PC-3 (cell line): ENCODE results near the gene NPB.

Source experiments
- EZH2 ChIP-seq: fragments of 300-600 bp; sonication (generic); IDR thresholded peaks from one replicate; pipeline ENCODE4 v1.6.1; 2017; ENCODE audit warnings: antibody characterized with exemption, mild to moderate bottlenecking, low read length; ENCODE audit not compliant: unreplicated experiment
- EZH2phosphoT487 ChIP-seq: fragments of 300-600 bp; sonication (generic); IDR thresholded peaks from 2 replicates; pipeline ENCODE4 v1.6.1; 2018; ENCODE audit warnings: mild to moderate bottlenecking, antibody characterized with exemption, low read length, borderline replicate concordance
- TF ChIP-seq, protein P1 (sequence below): fragments of 300-600 bp; sonication (generic); conservative IDR thresholded peaks from 2 replicates; pipeline ENCODE4 v1.5.1; 2017; ENCODE audit warnings: antibody characterized with exemption, low read depth, mild to moderate bottlenecking, low read length

DNA sequence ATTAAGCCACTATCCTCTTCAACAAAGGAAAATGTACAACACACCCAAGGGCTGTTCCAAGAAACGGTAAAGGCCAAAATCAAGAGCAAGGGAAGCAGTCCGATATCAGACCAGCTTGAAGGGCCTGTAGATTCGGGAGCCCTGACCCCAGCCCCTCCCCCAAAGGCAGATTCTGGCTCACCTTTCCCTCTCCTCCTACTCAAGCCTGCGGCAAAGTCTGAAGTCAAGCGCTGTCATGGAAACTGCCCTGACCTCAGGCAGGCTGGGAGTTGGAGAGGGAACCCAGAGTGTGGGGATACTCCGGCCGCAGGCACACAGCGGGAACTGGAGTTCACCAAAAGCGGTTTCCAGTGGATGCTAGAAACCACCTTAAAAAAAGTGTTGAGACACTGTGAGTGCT is 12.4 kb upstream of the NPB start:
- TF ChIP-seq EZH2phosphoT487 (no peak), EZH2 (no peak)
- TF ChIP-seq, protein P1, sequence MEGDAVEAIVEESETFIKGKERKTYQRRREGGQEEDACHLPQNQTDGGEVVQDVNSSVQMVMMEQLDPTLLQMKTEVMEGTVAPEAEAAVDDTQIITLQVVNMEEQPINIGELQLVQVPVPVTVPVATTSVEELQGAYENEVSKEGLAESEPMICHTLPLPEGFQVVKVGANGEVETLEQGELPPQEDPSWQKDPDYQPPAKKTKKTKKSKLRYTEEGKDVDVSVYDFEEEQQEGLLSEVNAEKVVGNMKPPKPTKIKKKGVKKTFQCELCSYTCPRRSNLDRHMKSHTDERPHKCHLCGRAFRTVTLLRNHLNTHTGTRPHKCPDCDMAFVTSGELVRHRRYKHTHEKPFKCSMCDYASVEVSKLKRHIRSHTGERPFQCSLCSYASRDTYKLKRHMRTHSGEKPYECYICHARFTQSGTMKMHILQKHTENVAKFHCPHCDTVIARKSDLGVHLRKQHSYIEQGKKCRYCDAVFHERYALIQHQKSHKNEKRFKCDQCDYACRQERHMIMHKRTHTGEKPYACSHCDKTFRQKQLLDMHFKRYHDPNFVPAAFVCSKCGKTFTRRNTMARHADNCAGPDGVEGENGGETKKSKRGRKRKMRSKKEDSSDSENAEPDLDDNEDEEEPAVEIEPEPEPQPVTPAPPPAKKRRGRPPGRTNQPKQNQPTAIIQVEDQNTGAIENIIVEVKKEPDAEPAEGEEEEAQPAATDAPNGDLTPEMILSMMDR: no peak
